Chondrocyte (in vitro differentiated cells): Measurements from ENCODE around the gene CST8. TPM values are rescaled to one million over a fixed set of nuclear protein-coding genes. Genes with fewer than 3 reads are reported as not detected.

ENCODE experiments used
- DNase-seq: peaks from one replicate; pipeline ENCODE4 v3.0.0; 2021; ENCODE audit warnings: mixed read lengths, low spot score
- H3K27ac Mint-ChIP-seq: one replicate; pipeline ENCODE4 v1.8.0; 2021; ENCODE audit warnings: mild to moderate bottlenecking, moderate library complexity, mixed read lengths; ENCODE audit not compliant: unreplicated experiment
- H3K27me3 Mint-ChIP-seq: 2 replicates; pipeline ENCODE4 v1.8.0; 2021; ENCODE audit warnings: low read depth, mixed read lengths
- H3K36me3 Mint-ChIP-seq: 2 replicates; pipeline ENCODE4 v1.8.0; 2021; ENCODE audit warnings: low read depth, mixed read lengths
- H3K4me1 Mint-ChIP-seq: 2 replicates; pipeline ENCODE4 v1.8.0; 2021; ENCODE audit warnings: low read depth, mild to moderate bottlenecking, mixed read lengths
- H3K4me3 Mint-ChIP-seq: one replicate; pipeline ENCODE4 v1.8.0; 2021; ENCODE audit warnings: mild to moderate bottlenecking, moderate library complexity, mixed read lengths; ENCODE audit not compliant: unreplicated experiment
- H3K9me3 Mint-ChIP-seq: 2 replicates; pipeline ENCODE4 v1.8.0; 2021; ENCODE audit warnings: low read depth, mixed read lengths
- CTCF ChIP-seq: fragments of 200-600 bp; sonication (generic); IDR thresholded peaks from 2 replicates; pipeline ENCODE4 v1.5.0; 2021; ENCODE audit warnings: antibody characterized with exemption, mild to moderate bottlenecking, moderate library complexity
- total RNA-seq: library from RNA; stranded (reverse); gene quantifications from 3 replicates; pipeline ENCODE4 v1.2.1, GENCODE V29; 2021

Gene CST8
- total RNA-seq, 1 donor from 2014 or later: not detected

DNA sequence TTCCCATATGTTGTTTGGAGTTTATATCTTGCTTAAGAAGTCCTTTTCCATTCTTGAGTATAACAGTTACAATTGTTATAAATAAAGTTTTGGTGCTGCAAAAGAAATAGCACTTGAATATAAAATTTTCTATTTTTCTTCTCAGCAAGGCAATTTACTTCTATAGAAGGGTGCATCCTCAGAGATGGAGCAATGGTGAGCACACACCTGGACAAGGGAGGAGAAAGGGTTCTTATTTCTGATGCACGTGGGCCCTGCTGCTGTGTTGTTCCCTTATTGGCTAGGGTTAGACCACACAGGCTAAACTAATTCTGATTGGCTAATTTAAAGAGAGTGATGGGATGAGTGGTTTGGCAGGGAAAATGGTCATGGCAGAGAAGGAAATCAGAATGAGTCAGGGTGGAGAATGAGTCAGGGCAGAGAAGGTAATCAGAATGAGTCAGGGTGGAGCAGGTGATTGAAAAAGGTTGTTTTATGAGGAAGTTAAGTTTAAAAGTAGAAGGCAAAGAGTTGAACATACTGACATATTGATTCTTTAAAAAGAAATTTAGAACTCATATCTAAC, 38.0 kb downstream of the CST8 start:
- H3K9me3 Mint-ChIP-seq: peaks cover 18% of the 10 kb centered on the region
- no peaks in the 10 kb centered on the region for H3K4me1 Mint-ChIP-seq
- H3K27me3 Mint-ChIP-seq: peaks cover 2% of the 10 kb centered on the region
- no peak for DNase-seq
- no peak overlapping the region for H3K27ac Mint-ChIP-seq
- H3K36me3 Mint-ChIP-seq: peaks cover 2% of the 10 kb centered on the region
- H3K4me3 Mint-ChIP-seq: no peak overlapping the region
- no peak for TF ChIP-seq CTCF

DNA sequence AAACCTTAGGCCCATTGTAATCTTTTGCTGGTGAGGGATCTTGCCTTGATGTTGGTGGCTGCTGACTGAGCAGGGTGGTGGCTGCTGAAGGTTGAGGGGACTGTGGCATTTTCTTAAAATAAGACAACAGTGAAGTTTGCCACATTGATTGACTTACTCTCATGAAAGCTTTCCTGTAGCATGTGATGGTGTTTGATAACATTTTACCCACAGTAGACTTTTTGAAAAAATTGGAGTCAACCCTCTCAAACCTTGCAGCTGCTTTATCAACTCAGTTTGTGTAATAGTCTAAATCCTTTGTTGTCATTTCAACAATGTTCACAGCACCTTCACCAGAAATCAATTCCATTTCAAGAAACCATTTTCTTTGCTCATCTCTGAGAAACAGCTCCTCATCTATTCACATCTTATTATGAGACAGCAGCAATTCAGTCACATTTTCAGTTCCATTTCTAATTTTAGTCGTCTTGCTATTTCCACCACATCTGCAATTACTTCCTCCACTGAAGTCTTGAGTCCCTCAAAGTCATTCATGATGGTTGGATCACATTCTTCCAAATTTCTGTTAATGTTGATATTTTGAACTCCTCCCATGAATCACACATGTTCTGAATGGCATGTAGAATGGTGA, 40.1 kb downstream of the CST8 start:
- H3K4me1 Mint-ChIP-seq: no peaks in the 10 kb centered on the region
- H3K36me3 Mint-ChIP-seq: peaks cover 2% of the 10 kb centered on the region
- H3K27ac Mint-ChIP-seq: no peak overlapping the region
- H3K9me3 Mint-ChIP-seq: peaks cover 18% of the 10 kb centered on the region
- no peak for DNase-seq
- TF ChIP-seq CTCF: no peak
- H3K27me3 Mint-ChIP-seq: peaks cover 2% of the 10 kb centered on the region
- H3K4me3 Mint-ChIP-seq: no peak overlapping the region

DNA sequence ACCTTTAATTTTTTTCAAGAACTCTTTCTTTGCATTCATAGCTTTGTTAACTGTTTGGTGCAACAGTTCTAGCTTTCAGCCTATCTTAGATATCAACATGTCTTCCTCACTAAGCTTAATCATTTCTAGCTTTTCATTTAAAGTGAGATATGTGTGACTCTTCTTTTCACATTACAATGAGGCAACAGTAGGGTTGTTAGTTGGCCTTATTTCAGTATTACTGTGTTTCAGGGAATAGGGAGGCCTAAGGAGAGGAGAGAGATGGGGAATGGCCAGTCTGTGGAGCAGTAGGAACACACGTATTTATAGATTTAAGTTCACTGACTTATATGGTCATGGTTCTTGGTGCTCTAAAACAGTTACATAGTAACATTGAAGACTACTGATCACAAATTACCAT, 41.6 kb downstream of the CST8 start:
- Mint-ChIP-seq H3K4me1 (no peaks in the 10 kb centered on the region), H3K27ac (no peak overlapping the region), H3K4me3 (no peak overlapping the region), H3K27me3 (no peaks in the 10 kb centered on the region), H3K36me3 (no peaks in the 10 kb centered on the region), H3K9me3 (peaks cover 18% of the 10 kb centered on the region)
- DNase-seq: no peak
- no peak for TF ChIP-seq CTCF

DNA sequence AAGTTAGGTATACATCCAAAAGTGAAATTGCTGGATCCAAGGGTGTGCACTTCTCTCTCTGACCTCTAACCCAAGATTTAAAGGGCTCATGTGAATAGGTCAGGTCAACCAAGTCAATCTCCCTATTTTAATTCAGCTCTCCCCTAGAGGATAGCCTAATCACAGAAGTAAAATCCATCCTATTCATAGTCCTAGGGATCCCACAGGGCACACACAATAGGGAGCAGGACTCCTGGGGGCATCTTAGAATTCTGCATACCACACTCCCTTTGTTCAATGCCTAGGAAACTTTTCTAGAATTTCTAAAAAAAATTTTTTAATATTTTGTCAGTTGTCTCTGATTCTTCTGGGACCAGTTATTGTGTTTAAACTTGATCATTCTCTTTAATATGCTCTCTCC, 42.2 kb downstream of the CST8 start:
- TF ChIP-seq CTCF: no peak
- H3K9me3 Mint-ChIP-seq: peaks cover 15% of the 10 kb centered on the region
- no peaks in the 10 kb centered on the region for H3K27me3 Mint-ChIP-seq
- no peaks in the 10 kb centered on the region for H3K4me1 Mint-ChIP-seq
- no peak overlapping the region for H3K4me3 Mint-ChIP-seq
- no peak overlapping the region for H3K27ac Mint-ChIP-seq
- DNase-seq: no peak
- no peaks in the 10 kb centered on the region for H3K36me3 Mint-ChIP-seq

DNA sequence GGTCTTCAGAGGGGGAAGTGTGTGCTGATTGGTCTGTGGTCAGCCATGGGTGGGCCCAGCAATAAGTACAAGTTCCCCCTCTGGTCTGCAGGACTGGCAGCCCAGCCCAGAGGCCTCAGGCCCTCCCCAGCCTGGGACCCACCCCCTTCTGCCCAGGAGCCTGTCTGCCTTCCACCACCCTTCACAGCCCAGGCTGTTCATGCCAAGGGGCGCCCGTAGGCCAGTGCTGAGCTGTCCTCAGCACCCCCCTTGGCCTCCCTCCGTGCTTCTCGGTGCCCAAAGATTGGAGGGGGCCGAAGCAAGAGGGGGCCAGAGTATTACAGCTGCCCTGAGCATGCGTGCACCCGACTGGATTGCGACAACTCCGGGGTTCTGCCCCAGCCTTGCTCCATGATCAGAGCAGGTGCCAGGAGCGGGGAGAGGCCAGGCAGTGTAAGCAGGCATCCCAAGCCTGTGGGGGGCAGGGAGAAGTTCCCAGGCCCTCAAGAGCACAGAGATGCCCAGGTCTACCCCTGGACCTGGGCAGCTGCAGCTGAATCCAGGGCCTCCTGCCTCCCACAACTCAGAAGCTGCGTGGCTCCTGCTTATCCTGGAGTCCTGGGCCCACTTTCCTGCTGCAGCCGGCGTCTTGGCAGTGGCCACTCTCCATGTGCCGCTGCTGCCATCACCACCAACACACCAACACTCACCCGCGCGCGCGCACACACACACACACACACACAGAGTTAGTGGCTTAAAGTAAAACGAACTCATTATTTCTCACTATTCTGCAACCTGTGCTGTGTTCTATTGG, 44.1 kb downstream of the CST8 start:
- no peaks in the 10 kb centered on the region for H3K36me3 Mint-ChIP-seq
- no peak overlapping the region for H3K4me3 Mint-ChIP-seq
- H3K9me3 Mint-ChIP-seq: peaks cover 4% of the 10 kb centered on the region
- no peak for DNase-seq
- no peak overlapping the region for H3K27ac Mint-ChIP-seq
- no peak for TF ChIP-seq CTCF
- no peaks in the 10 kb centered on the region for H3K4me1 Mint-ChIP-seq
- H3K27me3 Mint-ChIP-seq: peaks cover 4% of the 10 kb centered on the region
